ENCODE data around the gene GMPR. TPM values are rescaled to one million over a fixed set of nuclear protein-coding genes. Genes with fewer than 3 reads are reported as not detected.

The GMPR gene
- total RNA-seq, 2 experiments from 2014 or later: not detected

DNA sequence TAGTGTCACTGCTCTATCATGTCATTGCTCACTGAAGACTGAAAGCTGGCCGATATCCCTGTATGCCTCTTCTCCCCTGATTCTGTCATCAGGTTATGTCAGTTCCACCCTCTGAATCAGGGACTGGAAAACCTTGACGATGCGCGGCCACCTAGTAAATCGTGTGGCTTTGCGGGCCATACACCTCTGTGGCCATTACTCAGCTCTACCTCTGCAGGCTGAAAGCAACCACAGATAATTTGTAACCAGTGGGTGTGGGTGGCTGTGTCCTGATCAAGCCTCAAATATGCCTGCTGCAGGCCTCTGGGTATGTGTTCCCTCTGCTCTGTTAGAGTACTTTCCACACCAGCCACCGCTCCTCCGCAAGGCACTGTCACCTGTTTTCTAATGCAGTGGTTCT is 105.2 kb downstream of the GMPR start:
- CTCF ChIA-PET (ENCODE audit: unreplicated experiment): no interaction called here
- intact Hi-C loops (cut with micrococcal nuclease; ENCODE audit: unreplicated experiment): no loop called here
- no peaks in the 10 kb centered on the region for H3K79me2 ChIP-seq (ENCODE audit: insufficient read depth, low read depth, low read length)
- no peaks in the 10 kb centered on the region for H3K9me2 ChIP-seq (ENCODE audit: insufficient read depth, low read length)
- H3K4me1 ChIP-seq (ENCODE audit: insufficient read depth, low read length, poor library complexity, severe bottlenecking): no peaks in the 10 kb centered on the region
- H2AFZ ChIP-seq (ENCODE audit: low read length): no peak overlapping the region
- no peaks in the 10 kb centered on the region for H4K20me1 ChIP-seq (ENCODE audit: insufficient read depth, low read length)
- BruUV-seq (replicated peaks): no TSS peak
- no peaks in the 10 kb centered on the region for H3K36me3 ChIP-seq (ENCODE audit: insufficient read depth, low read length)
- POLR2A ChIA-PET: no interaction called here
- TF ChIP-seq, protein P1, sequence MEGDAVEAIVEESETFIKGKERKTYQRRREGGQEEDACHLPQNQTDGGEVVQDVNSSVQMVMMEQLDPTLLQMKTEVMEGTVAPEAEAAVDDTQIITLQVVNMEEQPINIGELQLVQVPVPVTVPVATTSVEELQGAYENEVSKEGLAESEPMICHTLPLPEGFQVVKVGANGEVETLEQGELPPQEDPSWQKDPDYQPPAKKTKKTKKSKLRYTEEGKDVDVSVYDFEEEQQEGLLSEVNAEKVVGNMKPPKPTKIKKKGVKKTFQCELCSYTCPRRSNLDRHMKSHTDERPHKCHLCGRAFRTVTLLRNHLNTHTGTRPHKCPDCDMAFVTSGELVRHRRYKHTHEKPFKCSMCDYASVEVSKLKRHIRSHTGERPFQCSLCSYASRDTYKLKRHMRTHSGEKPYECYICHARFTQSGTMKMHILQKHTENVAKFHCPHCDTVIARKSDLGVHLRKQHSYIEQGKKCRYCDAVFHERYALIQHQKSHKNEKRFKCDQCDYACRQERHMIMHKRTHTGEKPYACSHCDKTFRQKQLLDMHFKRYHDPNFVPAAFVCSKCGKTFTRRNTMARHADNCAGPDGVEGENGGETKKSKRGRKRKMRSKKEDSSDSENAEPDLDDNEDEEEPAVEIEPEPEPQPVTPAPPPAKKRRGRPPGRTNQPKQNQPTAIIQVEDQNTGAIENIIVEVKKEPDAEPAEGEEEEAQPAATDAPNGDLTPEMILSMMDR (conservative IDR thresholded peaks at IDR 0.05; ENCODE audit: low read length): no peak
- TF ChIP-seq EZH2phosphoT487 (IDR thresholded peaks at IDR 0.05; ENCODE audit: borderline replicate concordance, low read depth, low read length): no peak
- no peak overlapping the region for H3K4me3 ChIP-seq (ENCODE audit: low read depth, low read length, poor library complexity, severe bottlenecking)
- no peak for DNase-seq (ENCODE audit: low spot score)
- no peak overlapping the region for H3K4me2 ChIP-seq (ENCODE audit: low read length)
- no peak overlapping the region for H3K27ac ChIP-seq (ENCODE audit: low read depth, low read length, poor library complexity, severe bottlenecking)
- H3K9me3 ChIP-seq (ENCODE audit: low read length): no peaks in the 10 kb centered on the region

DNA sequence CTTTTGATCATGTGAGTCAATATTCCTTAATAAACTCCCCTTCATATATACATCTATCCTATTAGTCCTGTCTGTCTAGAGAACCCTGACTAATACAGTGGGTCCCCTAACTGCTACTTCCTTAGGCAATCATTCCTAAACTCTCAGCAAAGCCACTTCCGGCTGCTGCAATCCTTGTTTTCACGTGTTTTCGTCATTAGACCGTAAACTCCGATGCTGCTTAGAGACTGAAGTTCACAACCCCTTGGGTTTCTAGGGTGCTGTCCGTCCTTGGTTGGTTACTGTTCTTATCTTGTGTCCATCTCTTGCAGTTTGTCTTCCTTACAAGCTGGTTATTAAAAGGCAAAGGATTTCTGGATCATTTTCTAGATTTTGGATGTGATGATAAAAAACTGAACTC is 106.4 kb downstream of the GMPR start:
- no TSS peak for BruUV-seq (replicated peaks)
- TF ChIP-seq, protein P1 (conservative IDR thresholded peaks at IDR 0.05; ENCODE audit: low read length): no peak
- TF ChIP-seq EZH2phosphoT487 (IDR thresholded peaks at IDR 0.05; ENCODE audit: borderline replicate concordance, low read depth, low read length): no peak
- Histone ChIP-seq H3K27ac (ENCODE audit: low read depth, low read length, poor library complexity, severe bottlenecking) (no peak overlapping the region), H3K4me2 (ENCODE audit: low read length) (no peak overlapping the region), H3K79me2 (ENCODE audit: insufficient read depth, low read depth, low read length) (no peaks in the 10 kb centered on the region), H2AFZ (ENCODE audit: low read length) (no peak overlapping the region), H3K9me3 (ENCODE audit: low read length) (no peaks in the 10 kb centered on the region), H3K4me3 (ENCODE audit: low read depth, low read length, poor library complexity, severe bottlenecking) (no peak overlapping the region), H3K4me1 (ENCODE audit: insufficient read depth, low read length, poor library complexity, severe bottlenecking) (no peaks in the 10 kb centered on the region), H4K20me1 (ENCODE audit: insufficient read depth, low read length) (no peaks in the 10 kb centered on the region), H3K36me3 (ENCODE audit: insufficient read depth, low read length) (no peaks in the 10 kb centered on the region), H3K9me2 (ENCODE audit: insufficient read depth, low read length) (no peaks in the 10 kb centered on the region)
- intact Hi-C loops (cut with micrococcal nuclease; ENCODE audit: unreplicated experiment): no loop called here
- DNase-seq (ENCODE audit: low spot score): no peak
- ChIA-PET POLR2A (interaction anchor here (0.8 kb wide), 1 partner anchor 20 kb away, joined by 3 read pairs; no protein-coding TSS in a partner anchor), CTCF (ENCODE audit: unreplicated experiment) (no interaction called here)

Small RNA genes within 50 kb of the gene (small RNA-seq; reads per million reads assigned to genes)
- gene RF00019 (not detected), gene RNU6-1114P (not detected)

Other genes with a start within 250 kb of the GMPR start
- gene MYLIP, start 109.5 kb upstream of the GMPR start, total RNA-seq (2014; rRNA removed; shearing (Covaris generic)): 8.5 and 12.4 TPM in 2 replicates
- 13.9 and 15.3 TPM in 2 replicates for gene MYLIP, start 109.5 kb upstream of the GMPR start, total RNA-seq (2022)

Data from OCI-LY7 (cell line).